22Rv1 (cell line): ENCODE results near the gene CD48.

Experiments used
- ZFX ChIP-seq: fragments of 450-650 bp; IDR thresholded peaks from 2 replicates; pipeline ENCODE4 v1.6.1; 2017; ENCODE audit warnings: antibody characterized with exemption, borderline replicate concordance
- TF ChIP-seq, protein P1 (sequence below): fragments of 450-650 bp; IDR thresholded peaks from 2 replicates; pipeline ENCODE4 v1.5.1; 2017; ENCODE audit warnings: mild to moderate bottlenecking

DNA sequence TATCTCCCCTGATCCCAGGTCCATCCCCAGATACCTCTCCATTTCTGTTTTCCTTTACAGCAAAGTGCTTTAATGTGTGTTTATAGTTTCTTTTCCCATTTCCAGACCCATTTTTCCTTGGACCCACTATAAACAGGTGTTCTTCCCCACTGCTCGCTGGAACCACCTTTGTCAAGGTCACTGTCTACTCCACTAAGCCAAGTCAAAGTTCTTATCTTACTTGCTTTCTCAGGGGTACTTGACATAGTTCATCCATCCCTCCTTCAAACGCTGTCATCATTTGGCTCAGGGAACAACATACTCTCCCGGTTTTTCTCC is 73.1 kb downstream of the CD48 start:
- TF ChIP-seq, protein P1, sequence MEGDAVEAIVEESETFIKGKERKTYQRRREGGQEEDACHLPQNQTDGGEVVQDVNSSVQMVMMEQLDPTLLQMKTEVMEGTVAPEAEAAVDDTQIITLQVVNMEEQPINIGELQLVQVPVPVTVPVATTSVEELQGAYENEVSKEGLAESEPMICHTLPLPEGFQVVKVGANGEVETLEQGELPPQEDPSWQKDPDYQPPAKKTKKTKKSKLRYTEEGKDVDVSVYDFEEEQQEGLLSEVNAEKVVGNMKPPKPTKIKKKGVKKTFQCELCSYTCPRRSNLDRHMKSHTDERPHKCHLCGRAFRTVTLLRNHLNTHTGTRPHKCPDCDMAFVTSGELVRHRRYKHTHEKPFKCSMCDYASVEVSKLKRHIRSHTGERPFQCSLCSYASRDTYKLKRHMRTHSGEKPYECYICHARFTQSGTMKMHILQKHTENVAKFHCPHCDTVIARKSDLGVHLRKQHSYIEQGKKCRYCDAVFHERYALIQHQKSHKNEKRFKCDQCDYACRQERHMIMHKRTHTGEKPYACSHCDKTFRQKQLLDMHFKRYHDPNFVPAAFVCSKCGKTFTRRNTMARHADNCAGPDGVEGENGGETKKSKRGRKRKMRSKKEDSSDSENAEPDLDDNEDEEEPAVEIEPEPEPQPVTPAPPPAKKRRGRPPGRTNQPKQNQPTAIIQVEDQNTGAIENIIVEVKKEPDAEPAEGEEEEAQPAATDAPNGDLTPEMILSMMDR = no peak
- no peak for TF ChIP-seq ZFX
